ENCODE results near the gene ATP10A. TPM values are rescaled to one million over a fixed set of nuclear protein-coding genes. Genes with fewer than 3 reads are reported as not detected.
A peak's percentile ranks its signal among the peaks of the same experiment; 100 is the strongest.

ATP10A gene
- total and polyA plus RNA-seq, 8 donors = 0.04 to 1.2 (median 0.41) TPM

DNA sequence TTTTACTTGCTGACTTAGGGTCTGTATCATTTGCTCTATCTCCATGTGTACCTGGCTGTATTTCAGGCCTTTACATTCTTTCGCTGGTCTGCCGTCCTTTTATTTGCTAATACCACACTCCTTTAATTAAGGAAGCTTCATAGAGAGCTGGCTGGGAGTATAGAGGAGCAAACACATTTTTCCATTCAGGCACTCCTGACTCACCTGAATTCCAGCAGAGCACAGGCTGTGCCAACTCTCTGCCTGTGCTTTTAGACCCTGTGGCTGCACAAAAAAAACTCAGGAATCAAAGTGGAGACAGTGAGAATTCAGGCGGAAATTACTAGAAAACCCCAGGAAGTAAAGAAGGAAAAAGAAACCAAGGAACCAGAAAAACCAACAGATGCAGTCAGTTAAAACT is 29.0 kb upstream of the ATP10A start:
- FAIRE-seq (no peak), ATAC-seq (no peak), DNase-seq (no peak)
- WGBS, 2 donors = 14 to 16% methylated on average over 3 of the region's 3 CpGs
- H3K9me3 ChIP-seq = no peaks in the 10 kb centered on the region
- H3K27ac ChIP-seq = no peak overlapping the region
- H3K4me3 ChIP-seq = no peak overlapping the region
- H3K4me1 ChIP-seq = no peaks in the 10 kb centered on the region
- no peaks in the 10 kb centered on the region for H3K36me3 ChIP-seq
- H3K27me3 ChIP-seq = no peaks in the 10 kb centered on the region
- TF ChIP-seq, protein P1, sequence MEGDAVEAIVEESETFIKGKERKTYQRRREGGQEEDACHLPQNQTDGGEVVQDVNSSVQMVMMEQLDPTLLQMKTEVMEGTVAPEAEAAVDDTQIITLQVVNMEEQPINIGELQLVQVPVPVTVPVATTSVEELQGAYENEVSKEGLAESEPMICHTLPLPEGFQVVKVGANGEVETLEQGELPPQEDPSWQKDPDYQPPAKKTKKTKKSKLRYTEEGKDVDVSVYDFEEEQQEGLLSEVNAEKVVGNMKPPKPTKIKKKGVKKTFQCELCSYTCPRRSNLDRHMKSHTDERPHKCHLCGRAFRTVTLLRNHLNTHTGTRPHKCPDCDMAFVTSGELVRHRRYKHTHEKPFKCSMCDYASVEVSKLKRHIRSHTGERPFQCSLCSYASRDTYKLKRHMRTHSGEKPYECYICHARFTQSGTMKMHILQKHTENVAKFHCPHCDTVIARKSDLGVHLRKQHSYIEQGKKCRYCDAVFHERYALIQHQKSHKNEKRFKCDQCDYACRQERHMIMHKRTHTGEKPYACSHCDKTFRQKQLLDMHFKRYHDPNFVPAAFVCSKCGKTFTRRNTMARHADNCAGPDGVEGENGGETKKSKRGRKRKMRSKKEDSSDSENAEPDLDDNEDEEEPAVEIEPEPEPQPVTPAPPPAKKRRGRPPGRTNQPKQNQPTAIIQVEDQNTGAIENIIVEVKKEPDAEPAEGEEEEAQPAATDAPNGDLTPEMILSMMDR (IDR thresholded peaks at IDR 0.05) = no peak
- intact Hi-C loops (cut with DNase I) = no loop called here

DNA sequence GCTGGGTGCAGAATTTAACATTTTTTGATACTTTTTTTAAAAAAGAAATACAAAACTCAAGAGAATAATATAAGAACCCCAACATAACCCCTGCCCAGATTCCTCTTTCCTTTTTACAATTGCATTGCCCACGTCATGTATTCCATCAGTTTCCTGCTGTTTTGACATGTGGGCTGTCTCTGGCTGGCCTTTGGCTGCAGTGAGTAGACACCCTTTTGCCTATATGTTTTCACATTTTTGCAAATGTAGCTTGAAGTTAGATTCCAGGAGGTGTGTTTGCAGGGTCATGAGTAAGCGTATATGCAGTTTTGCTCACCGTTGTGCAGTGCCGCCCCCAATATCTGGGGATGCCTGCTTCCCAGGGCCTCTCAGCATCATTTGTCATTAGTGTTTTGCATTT is 28.0 kb upstream of the ATP10A start:
- no peak for ATAC-seq
- Histone ChIP-seq H3K4me3 (no peak overlapping the region), H3K4me1 (no peaks in the 10 kb centered on the region), H3K36me3 (no peaks in the 10 kb centered on the region), H3K27me3 (no peaks in the 10 kb centered on the region), H3K27ac (no peak overlapping the region), H3K9me3 (no peaks in the 10 kb centered on the region)
- 70 to 79% methylated on average over 4 of the region's 4 CpGs for WGBS, 2 donors
- intact Hi-C loops (cut with DNase I) = no loop called here
- no peak for DNase-seq
- TF ChIP-seq, protein P1 (IDR thresholded peaks at IDR 0.05) = no peak
- no peak for FAIRE-seq

DNA sequence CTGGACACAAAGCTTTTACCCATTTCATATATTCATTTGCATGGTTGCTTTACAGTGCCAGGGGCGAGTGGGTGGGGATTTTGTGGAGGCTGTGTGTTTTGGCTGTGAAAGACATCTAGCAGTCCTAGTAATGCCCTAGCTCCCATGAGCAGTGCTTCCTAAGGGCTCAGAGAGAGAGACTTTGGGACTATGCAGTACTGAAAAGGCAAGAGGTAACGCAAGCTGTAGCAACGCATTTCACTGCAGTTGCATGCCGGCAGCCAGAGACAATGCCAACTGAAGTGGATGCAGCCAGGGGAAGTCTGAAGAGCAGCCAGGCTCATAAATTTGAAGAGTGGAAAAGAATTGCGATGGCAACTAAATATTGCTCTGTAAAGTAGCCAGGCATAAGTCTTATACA is 27.4 kb upstream of the ATP10A start:
- TF ChIP-seq, protein P1 (IDR thresholded peaks at IDR 0.05) = no peak
- no peaks in the 10 kb centered on the region for H3K36me3 ChIP-seq
- H3K27me3 ChIP-seq = no peaks in the 10 kb centered on the region
- ATAC-seq = no peak
- WGBS, 2 donors = 74 to 77% methylated on average over 5 of the region's 5 CpGs
- intact Hi-C loops (cut with DNase I) = no loop called here
- H3K27ac ChIP-seq = no peak overlapping the region
- no peaks in the 10 kb centered on the region for H3K4me1 ChIP-seq
- no peak overlapping the region for H3K4me3 ChIP-seq
- DNase-seq = no peak
- H3K9me3 ChIP-seq = no peaks in the 10 kb centered on the region
- no peak for FAIRE-seq

DNA sequence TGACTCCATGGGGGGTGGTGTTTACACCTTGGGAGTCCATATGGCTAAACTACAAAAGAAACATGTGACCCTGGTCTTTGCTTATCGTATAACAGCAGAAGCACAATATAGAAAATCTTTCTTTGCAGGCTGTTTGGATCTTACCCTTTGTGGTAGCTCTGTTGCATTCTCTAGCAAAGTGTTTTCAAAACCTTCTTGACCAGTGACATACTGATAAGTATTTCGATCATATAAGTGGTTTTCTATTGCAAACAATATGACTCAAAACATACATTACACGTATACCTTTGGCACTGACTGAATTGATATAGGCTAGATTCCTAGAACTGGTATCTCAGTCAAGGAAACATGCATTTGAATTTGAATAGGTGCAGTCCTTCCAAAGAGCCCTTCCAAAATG is 24.7 kb upstream of the ATP10A start:
- intact Hi-C loops (cut with DNase I) = no loop called here
- Histone ChIP-seq H3K27ac (no peak overlapping the region), H3K4me3 (no peak overlapping the region), H3K9me3 (no peaks in the 10 kb centered on the region), H3K4me1 (no peaks in the 10 kb centered on the region), H3K27me3 (no peaks in the 10 kb centered on the region), H3K36me3 (no peaks in the 10 kb centered on the region)
- no peak for DNase-seq
- WGBS, 2 donors = 28 to 42% methylated on average over 3 of the region's 3 CpGs
- FAIRE-seq = no peak
- ATAC-seq = no peak
- TF ChIP-seq, protein P1 (IDR thresholded peaks at IDR 0.05) = no peak

DNA sequence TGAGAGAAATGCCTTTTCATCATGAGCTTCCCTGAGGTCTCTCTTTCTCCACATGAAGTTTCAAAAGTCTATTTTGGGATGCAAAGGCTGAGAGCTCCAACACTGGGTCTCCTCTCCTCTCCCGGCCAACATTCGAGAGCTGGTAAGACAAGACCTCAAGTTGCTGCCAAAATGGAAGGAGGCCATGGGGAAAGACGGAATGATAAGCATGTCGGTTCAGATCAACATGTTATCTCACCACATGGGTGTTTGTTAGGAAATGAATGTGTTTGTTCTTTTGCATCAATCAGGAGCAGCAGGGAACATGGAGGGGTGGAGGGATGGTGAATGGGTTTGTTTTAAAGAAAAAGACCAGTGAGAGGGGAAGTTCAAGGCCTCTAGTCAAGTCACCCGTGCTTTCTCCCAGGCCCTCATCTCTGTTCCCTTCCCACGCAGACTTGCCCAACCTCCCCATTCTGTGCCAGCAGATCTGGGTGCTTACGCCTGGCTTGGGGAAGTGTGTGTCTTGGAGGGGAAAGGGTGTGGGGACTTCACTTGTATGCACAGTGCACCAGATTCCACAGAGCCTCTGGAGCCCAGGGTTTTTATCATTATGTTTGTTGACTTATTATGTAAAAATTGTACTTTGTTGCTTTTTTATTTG is 23.5 kb upstream of the ATP10A start:
- Histone ChIP-seq H3K4me1 (no peaks in the 10 kb centered on the region), H3K27ac (no peak overlapping the region), H3K27me3 (no peaks in the 10 kb centered on the region), H3K36me3 (no peaks in the 10 kb centered on the region), H3K9me3 (no peaks in the 10 kb centered on the region), H3K4me3 (no peak overlapping the region)
- TF ChIP-seq, protein P1 (IDR thresholded peaks at IDR 0.05) = no peak
- ATAC-seq (peak in 2 of 4 donors; percentile 44 to 47), DNase-seq (no peak), FAIRE-seq (no peak)
- intact Hi-C loops (cut with DNase I) = no loop called here
- 36 to 46% methylated on average over 7 of the region's 7 CpGs for WGBS, 2 donors
